Natural killer cell (primary cell): ENCODE measurements around the gene IKZF4. TPM values are rescaled to one million over a fixed set of nuclear protein-coding genes. Genes with fewer than 3 reads are reported as not detected.
"Not testable (repeated sequence)": the region's sequence is repeated elsewhere in the genome, so short reads cannot be mapped to it uniquely, and the experiment has no call there.

Experiments
- ATAC-seq, 3 donors: fragments of 150-1000 bp in 2 of 3; fragments of 200-7000 bp in 1 of 3; cut with Tn5 transposase; 1 replicate in 1 of 3; 2 replicates in 2 of 3; pipeline ENCODE4 v1.10.0; 2021; ENCODE audit warnings: mild to moderate bottlenecking in 2 of 3, moderate library complexity in 2 of 3
- DNase-seq, 2 donors: peaks; one replicate each; pipeline versions ENCODE4 v3.0.0 to v3.0.0-alpha.2; 2013 to 2021; ENCODE audit warnings: mixed read lengths in 1 of 2
- H3K27ac ChIP-seq: one replicate; pipeline ENCODE4 v1.5.1; 2013; ENCODE audit warnings: mild to moderate bottlenecking, low read length
- H3K27me3 ChIP-seq: one replicate; pipeline ENCODE4 v1.6.1; 2013; ENCODE audit warnings: low read length; ENCODE audit not compliant: control insufficient read depth, insufficient read depth
- H3K36me3 ChIP-seq: one replicate; pipeline ENCODE4 v1.6.1; 2013; ENCODE audit warnings: low read length; ENCODE audit not compliant: control insufficient read depth, insufficient read depth
- H3K4me1 ChIP-seq: one replicate; pipeline ENCODE4 v1.6.1; 2013; ENCODE audit warnings: low read length; ENCODE audit not compliant: control insufficient read depth, insufficient read depth
- H3K4me3 ChIP-seq: one replicate; pipeline ENCODE4 v1.5.1; 2013; ENCODE audit warnings: low read length
- H3K9me3 ChIP-seq: one replicate; pipeline ENCODE4 v1.6.1; 2013; ENCODE audit warnings: low read length; ENCODE audit not compliant: control insufficient read depth, insufficient read depth
- H3K27ac Mint-ChIP-seq, 2 donors: one replicate each; pipeline ENCODE4 v1.8.0; 2022; ENCODE audit warnings: mild to moderate bottlenecking in 2 of 2, mixed read lengths in 2 of 2, moderate library complexity in 1 of 2
- H3K27me3 Mint-ChIP-seq, 2 donors: one replicate each; pipeline ENCODE4 v1.8.0; 2022; ENCODE audit warnings: low read depth in 2 of 2, mixed read lengths in 2 of 2
- H3K36me3 Mint-ChIP-seq: one replicate; pipeline ENCODE4 v1.8.0; 2022; ENCODE audit warnings: mixed read lengths
- H3K4me1 Mint-ChIP-seq, 2 donors: one replicate each; pipeline ENCODE4 v1.8.0; 2022; ENCODE audit warnings: mixed read lengths in 2 of 2
- H3K4me3 Mint-ChIP-seq: one replicate; pipeline ENCODE4 v1.8.0; 2022; ENCODE audit warnings: mild to moderate bottlenecking, moderate library complexity, mixed read lengths
- H3K9me3 Mint-ChIP-seq, 2 donors: one replicate each; pipeline ENCODE4 v1.8.0; 2022; ENCODE audit warnings: mixed read lengths in 2 of 2
- CTCF ChIP-seq: fragments of 200-600 bp; IDR thresholded peaks from one replicate; pipeline ENCODE4 v1.8.0; 2022; ENCODE audit warnings: antibody characterized with exemption
- WGBS: methylation state at CpG from one replicate; pipeline ENCODE4 v1.1.7; 2013; ENCODE audit warnings: missing lambda C conversion rate; ENCODE audit not compliant: insufficient coverage; 5-methylcytosine and 5-hydroxymethylcytosine counted together
- intact Hi-C: fragments of 100-400 bp; cut with micrococcal nuclease; formaldehyde crosslinking; loops from one replicate; pipeline ENCODE4 v1.14.2; 2022
- total RNA-seq, 4 donors: library from RNA; stranded (reverse); fragments of 120-200 nt in 1 of 4; gene quantifications; one replicate each; pipeline versions ENCODE4 v1.2.3 to v1.2.4, GENCODE V29; 2013 to 2022

The IKZF4 gene
- total RNA-seq, 3 donors from 2014 or later (not counting 1 experiment from before 2014, with no cell fraction given), result 4.4 to 5.5 (median 5.5) TPM

- DNase-seq, result peak; percentile 85 to 99
- ATAC-seq, result peak; percentile 89 to 97 (median 93)
- peak within 1 kb of the TSS; percentile 99 for H3K4me3 Mint-ChIP-seq
- peaks cover 24 to 25% of the 10 kb centered on the region in 2 donors for H3K4me1 Mint-ChIP-seq
- H3K27ac Mint-ChIP-seq, result peak within 1 kb of the TSS; percentile 93 to 98
- Histone ChIP-seq H3K27ac (peak within 1 kb of the TSS; percentile 86), H3K9me3 (no peaks in the 10 kb centered on the region), H3K27me3 (no peaks in the 10 kb centered on the region), H3K4me1 (peaks cover 14% of the 10 kb centered on the region), H3K4me3 (peak within 1 kb of the TSS; percentile 83), H3K36me3 (peaks cover 23% of the 10 kb centered on the region)
- no peaks in the 10 kb centered on the region for H3K27me3 Mint-ChIP-seq
- no peaks in the 10 kb centered on the region for H3K9me3 Mint-ChIP-seq
- H3K36me3 Mint-ChIP-seq, result no peaks in the 10 kb centered on the region
- no peak for TF ChIP-seq CTCF
- intact Hi-C loops, result loop anchor here (1.0 to 10.0 kb wide), 10 partner anchors 45 to 303 kb away; partner anchors contain the start of genes MYL6, MYL6B, NABP2 and ORMDL2
- under 1% methylated on average over 42 of the region's 50 CpGs for WGBS
Measured at GRCh38 chr12:56041552-56042429, 20.9 kb downstream of the IKZF4 start, which contains the start of gene RPS26. TSS of gene RPS26 (plus strand) at chr12:56041918. CDS start at chr12:56042167, 249 bp downstream.

GRCh38 chr12:56042430-56042813 lies 21.6 kb downstream of the IKZF4 start:
- not testable (repeated sequence) for H3K27me3 Mint-ChIP-seq, H3K27me3 ChIP-seq, H3K9me3 Mint-ChIP-seq, ATAC-seq, H3K9me3 ChIP-seq, H3K36me3 Mint-ChIP-seq
- H3K4me3 Mint-ChIP-seq, result peak overlapping the region; percentile 99
- Histone ChIP-seq H3K4me3 (peak overlapping the region; percentile 83), H3K27ac (peak overlapping the region; percentile 86), H3K36me3 (peaks cover 23% of the 10 kb centered on the region), H3K4me1 (peaks cover 14% of the 10 kb centered on the region)
- 1% methylated on average over 19 of the region's 20 CpGs for WGBS
- intact Hi-C loops, result loop anchor here (1.0 to 10.0 kb wide), 7 partner anchors 69 to 225 kb away; partner anchors contain the start of genes MYL6, MYL6B, NABP2 and ORMDL2
- peak overlapping the region; percentile 93 to 98 for H3K27ac Mint-ChIP-seq
- peak in 1 of 2 donors; percentile 30 for DNase-seq
- H3K4me1 Mint-ChIP-seq, result peaks cover 24 to 25% of the 10 kb centered on the region in 2 donors

GRCh38 chr12:56042843-56043242 lies 22.0 kb downstream of the IKZF4 start:
- 38% methylated on average over 8 of the region's 9 CpGs for WGBS
- no peaks in the 10 kb centered on the region for H3K9me3 ChIP-seq
- no peaks in the 10 kb centered on the region for H3K9me3 Mint-ChIP-seq
- TF ChIP-seq CTCF, result no peak
- peak overlapping the region; percentile 99 for H3K4me3 Mint-ChIP-seq
- no peaks in the 10 kb centered on the region for H3K36me3 Mint-ChIP-seq
- peak overlapping the region; percentile 86 for H3K27ac ChIP-seq
- H3K4me1 Mint-ChIP-seq, result peaks cover 21 to 24% of the 10 kb centered on the region in 2 donors
- H3K4me1 ChIP-seq, result peaks cover 14% of the 10 kb centered on the region
- peaks cover 23% of the 10 kb centered on the region for H3K36me3 ChIP-seq
- H3K27ac Mint-ChIP-seq, result peak overlapping the region; percentile 93 to 98
- peak overlapping the region; percentile 83 for H3K4me3 ChIP-seq
- DNase-seq, result no peak
- H3K27me3 ChIP-seq, result no peaks in the 10 kb centered on the region
- no peaks in the 10 kb centered on the region for H3K27me3 Mint-ChIP-seq
- no peak for ATAC-seq
- intact Hi-C loops, result loop anchor here (1.0 to 10.0 kb wide), 7 partner anchors 70 to 226 kb away; partner anchors contain the start of genes MYL6, MYL6B, NABP2 and ORMDL2
